Keratinocyte (primary cell): ENCODE data around the gene WNK2. TPM values are rescaled to one million over a fixed set of nuclear protein-coding genes. Genes with fewer than 3 reads are reported as not detected.

Source experiments
- DNase-seq: peaks from one replicate; pipeline ENCODE4 v3.0.0-alpha.2; 2011; ENCODE audit warnings: low read depth, missing footprints, low spot score
- FAIRE-seq: peaks from 2 replicates; lab custom pipeline; 2011; peaks lifted over from hg19 to GRCh38; lab: Jason Lieb, UNC
- H2AFZ ChIP-seq: 2 replicates; pipeline ENCODE4 v1.6.0; 2012; ENCODE audit warnings: low read length, control low read depth, inconsistent platforms; ENCODE audit not compliant: control insufficient read depth
- H3K27ac ChIP-seq: 2 replicates; pipeline ENCODE4 v1.5.1; 2011; ENCODE audit warnings: low read length; ENCODE audit not compliant: control insufficient read depth, insufficient read depth
- H3K27me3 ChIP-seq: 3 replicates; pipeline ENCODE4 v1.6.0; 2011; ENCODE audit warnings: low read length; ENCODE audit not compliant: control insufficient read depth, insufficient read depth; ENCODE audit errors: extremely low read depth
- H3K36me3 ChIP-seq, 2 experiments: 2 replicates in 1 of 2; 3 replicates in 1 of 2; pipeline ENCODE4 v1.5.1; 2011; ENCODE audit warnings: low read length in 2 of 2, mild to moderate bottlenecking in 1 of 2; ENCODE audit not compliant: control insufficient read depth in 2 of 2, insufficient read depth in 2 of 2; ENCODE audit errors: extremely low read depth in 1 of 2
- H3K4me1 ChIP-seq: 3 replicates; pipeline ENCODE4 v1.5.1; 2011; ENCODE audit warnings: low read length; ENCODE audit not compliant: control insufficient read depth, insufficient read depth; ENCODE audit errors: extremely low read depth
- H3K4me2 ChIP-seq: 3 replicates; pipeline ENCODE4 v1.6.0; 2011; ENCODE audit warnings: low read depth, low read length; ENCODE audit not compliant: control insufficient read depth, insufficient read depth; ENCODE audit errors: extremely low read depth
- H3K4me3 ChIP-seq, 3 experiments: fragments of 200-600 bp in 1 of 3; sonication (generic) in 1 of 3; 2 replicates in 2 of 3; 3 replicates in 1 of 3; pipeline ENCODE4 v1.5.1; 2011 to 2016; ENCODE audit warnings: low read length in 3 of 3, mild to moderate bottlenecking in 3 of 3, control low read depth in 2 of 3, inconsistent platforms in 1 of 3, low read depth in 1 of 3, mixed read lengths in 1 of 3, mixed run types in 1 of 3, moderate library complexity in 1 of 3; ENCODE audit not compliant: control insufficient read depth in 2 of 3, insufficient read depth in 2 of 3; ENCODE audit errors: extremely low read depth in 1 of 3
- H3K79me2 ChIP-seq: 2 replicates; pipeline ENCODE4 v1.6.0; 2012; ENCODE audit warnings: low read length; ENCODE audit not compliant: control insufficient read depth, insufficient read depth
- H3K9ac ChIP-seq: 3 replicates; pipeline ENCODE4 v1.6.0; 2011; ENCODE audit warnings: low read length; ENCODE audit not compliant: control insufficient read depth, insufficient read depth; ENCODE audit errors: extremely low read depth
- H3K9me1 ChIP-seq: 3 replicates; pipeline ENCODE4 v1.6.0; 2011; ENCODE audit warnings: low read length; ENCODE audit not compliant: control insufficient read depth, insufficient read depth; ENCODE audit errors: extremely low read depth
- H3K9me3 ChIP-seq: 2 replicates; pipeline ENCODE4 v1.5.1; 2012; ENCODE audit warnings: low read depth, low read length; ENCODE audit not compliant: control insufficient read depth
- H4K20me1 ChIP-seq: 3 replicates; pipeline ENCODE4 v1.6.0; 2011; ENCODE audit warnings: low read length; ENCODE audit not compliant: control insufficient read depth, insufficient read depth; ENCODE audit errors: extremely low read depth
- CTCF ChIP-seq, 3 experiments: IDR thresholded peaks in 1 of 3; conservative IDR thresholded peaks in 1 of 3; optimal IDR thresholded peaks in 1 of 3; 2 replicates in 2 of 3; 3 replicates in 1 of 3; pipeline versions ENCODE3 to v1.5.1; 2011; ENCODE audit warnings: low read length in 3 of 3, mild to moderate bottlenecking in 3 of 3, moderate library complexity in 2 of 3, control low read depth in 1 of 3, inconsistent platforms in 1 of 3; ENCODE audit not compliant: insufficient read depth in 2 of 3; ENCODE audit errors: extremely low read depth in 1 of 3
- EZH2 ChIP-seq: IDR thresholded peaks from one replicate; pipeline ENCODE4 v1.6.1; 2012; ENCODE audit warnings: inconsistent platforms, mild to moderate bottlenecking, low read length, moderate library complexity
- dilution Hi-C: fragments of 300-500 bp; cut with MboI; formaldehyde crosslinking; loops from one replicate; pipeline ENCODE4 v1.7.0; 2020; ENCODE audit warnings: low sequenced_read_pairs; ENCODE audit not compliant: extremely low pct_ligation_motif_present
- polyA plus RNA-seq, 5 experiments: library from polyadenylated mRNA; depleted of rRNA in 3 of 5; stranded (reverse) in 3 of 5; stranded (forward) in 1 of 5; unstranded in 1 of 5; fragments of >200 nt; gene quantifications; 1 replicate in 1 of 5; 2 replicates in 3 of 5; 3 replicates in 1 of 5; pipeline versions ENCODE4 v1.2.1 to v1.2.3, GENCODE V29; 2011 to 2012; ENCODE audit warnings: missing spikeins in 2 of 5, low read depth in 1 of 5, low replicate concordance in 1 of 5

The WNK2 gene
- polyA plus RNA-seq, 1 donor (not counting 4 experiments of a cell fraction or from before 2014, with no cell fraction given): not detected

GRCh38 chr9:93190656-93191353 is 6.9 kb downstream of the WNK2 start:
- no peak overlapping the region for H3K9ac ChIP-seq
- H3K9me1 ChIP-seq: no peaks in the 10 kb centered on the region
- no peaks in the 10 kb centered on the region for H3K79me2 ChIP-seq
- no peak for DNase-seq
- no peaks in the 10 kb centered on the region for H3K36me3 ChIP-seq
- dilution Hi-C loops: no loop called here
- no peak for FAIRE-seq
- no peak overlapping the region for H2AFZ ChIP-seq
- H3K4me2 ChIP-seq: no peak overlapping the region
- peaks cover 37% of the 10 kb centered on the region for H3K27me3 ChIP-seq
- H3K4me1 ChIP-seq: no peaks in the 10 kb centered on the region
- no peak for TF ChIP-seq CTCF (optimal IDR thresholded peaks at IDR 0.05 in 1 of 3, IDR thresholded peaks at IDR 0.05 in 1 of 3, conservative IDR thresholded peaks at IDR 0.05 in 1 of 3; ENCODE audit: extremely low read depth in 1 of 3, insufficient read depth in 2 of 3, low read length in 3 of 3)
- no peak for TF ChIP-seq EZH2
- H3K4me3 ChIP-seq: no peak overlapping the region
- no peaks in the 10 kb centered on the region for H3K9me3 ChIP-seq
- no peak overlapping the region for H3K27ac ChIP-seq
- H4K20me1 ChIP-seq: no peaks in the 10 kb centered on the region

GRCh38 chr9:93191354-93191660 is 7.4 kb downstream of the WNK2 start:
- TF ChIP-seq CTCF (optimal IDR thresholded peaks at IDR 0.05 in 1 of 3, IDR thresholded peaks at IDR 0.05 in 1 of 3, conservative IDR thresholded peaks at IDR 0.05 in 1 of 3; ENCODE audit: extremely low read depth in 1 of 3, insufficient read depth in 2 of 3, low read length in 3 of 3) (no peak), EZH2 (no peak)
- no peaks in the 10 kb centered on the region for H3K9me1 ChIP-seq
- DNase-seq (no peak), FAIRE-seq (no peak)
- H3K79me2 ChIP-seq: no peaks in the 10 kb centered on the region
- H3K9ac ChIP-seq: no peak overlapping the region
- H3K36me3 ChIP-seq: no peaks in the 10 kb centered on the region
- H3K4me2 ChIP-seq: no peak overlapping the region
- no peak overlapping the region for H3K27ac ChIP-seq
- no peaks in the 10 kb centered on the region for H4K20me1 ChIP-seq
- dilution Hi-C loops: no loop called here
- H2AFZ ChIP-seq: no peak overlapping the region
- peaks cover 35% of the 10 kb centered on the region for H3K27me3 ChIP-seq
- no peaks in the 10 kb centered on the region for H3K4me1 ChIP-seq
- no peak overlapping the region for H3K4me3 ChIP-seq
- H3K9me3 ChIP-seq: no peaks in the 10 kb centered on the region
